NK-92 treated with Interleukin-12 subunit alpha and Interleukin-12 subunit beta, amount 100 ng/mL, for 24 hours (cell line): ENCODE measurements around the gene ADARB2.
"Not testable (repeated sequence)": the region's sequence is repeated elsewhere in the genome, so short reads cannot be mapped to it uniquely, and the experiment has no call there.

ENCODE experiments used
- DNase-seq: peaks from one replicate; lab custom pipeline; 2025; lab: John Stamatoyannopoulos, UW

The ADARB2 gene

GRCh38 chr10:1409392-1409791, 327.9 kb downstream of the ADARB2 start:
- no peak for DNase-seq

GRCh38 chr10:1408651-1409367, 328.5 kb downstream of the ADARB2 start:
- no peak for DNase-seq

DNA sequence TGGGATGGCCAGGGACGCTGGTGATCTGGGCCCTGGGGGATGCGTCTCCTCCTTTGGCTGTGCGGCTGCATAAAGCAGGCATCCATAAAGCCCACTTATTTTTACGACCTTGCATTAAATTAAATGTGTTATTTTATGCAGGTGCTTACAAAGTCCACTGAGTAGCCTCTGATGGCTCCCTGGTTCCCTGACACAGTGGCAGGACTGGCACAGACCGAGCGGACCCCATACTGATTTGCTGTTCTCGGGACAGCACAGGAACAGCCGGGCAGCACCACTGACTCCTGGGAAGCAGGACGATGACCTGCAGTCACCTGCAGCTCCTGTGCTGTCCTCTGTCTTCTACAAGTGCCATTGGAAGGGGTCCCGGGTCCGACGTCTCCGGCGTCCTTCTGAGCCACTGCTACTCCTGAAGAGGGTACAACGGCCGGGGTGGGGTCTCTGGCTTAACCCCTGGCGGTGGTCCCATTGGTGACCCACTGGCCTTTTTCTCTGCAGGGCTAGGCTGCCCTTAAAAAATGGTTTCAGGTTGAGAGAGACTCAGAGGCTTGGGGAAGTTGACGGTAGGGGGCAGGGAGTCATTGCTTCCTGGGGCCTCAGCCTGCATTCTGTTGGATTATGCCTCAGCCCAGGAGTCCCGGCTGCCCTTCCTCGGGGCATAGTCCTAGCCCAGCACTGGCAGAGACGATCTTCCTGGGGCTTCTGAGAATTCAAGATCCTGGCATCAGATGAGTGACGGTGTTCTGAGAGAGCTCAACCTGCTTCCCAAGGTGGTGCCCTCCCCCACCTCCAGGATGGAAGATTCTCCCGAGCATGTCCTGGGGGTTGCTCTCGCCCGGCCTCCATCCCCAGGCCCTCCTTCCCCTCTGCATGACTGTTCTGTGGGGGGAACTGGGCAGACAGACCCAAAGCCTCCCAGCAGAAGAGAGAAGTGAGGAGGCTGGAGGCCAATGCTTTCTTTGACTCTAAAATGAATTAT, 330.1 kb downstream of the ADARB2 start:
- no peak for DNase-seq

DNA sequence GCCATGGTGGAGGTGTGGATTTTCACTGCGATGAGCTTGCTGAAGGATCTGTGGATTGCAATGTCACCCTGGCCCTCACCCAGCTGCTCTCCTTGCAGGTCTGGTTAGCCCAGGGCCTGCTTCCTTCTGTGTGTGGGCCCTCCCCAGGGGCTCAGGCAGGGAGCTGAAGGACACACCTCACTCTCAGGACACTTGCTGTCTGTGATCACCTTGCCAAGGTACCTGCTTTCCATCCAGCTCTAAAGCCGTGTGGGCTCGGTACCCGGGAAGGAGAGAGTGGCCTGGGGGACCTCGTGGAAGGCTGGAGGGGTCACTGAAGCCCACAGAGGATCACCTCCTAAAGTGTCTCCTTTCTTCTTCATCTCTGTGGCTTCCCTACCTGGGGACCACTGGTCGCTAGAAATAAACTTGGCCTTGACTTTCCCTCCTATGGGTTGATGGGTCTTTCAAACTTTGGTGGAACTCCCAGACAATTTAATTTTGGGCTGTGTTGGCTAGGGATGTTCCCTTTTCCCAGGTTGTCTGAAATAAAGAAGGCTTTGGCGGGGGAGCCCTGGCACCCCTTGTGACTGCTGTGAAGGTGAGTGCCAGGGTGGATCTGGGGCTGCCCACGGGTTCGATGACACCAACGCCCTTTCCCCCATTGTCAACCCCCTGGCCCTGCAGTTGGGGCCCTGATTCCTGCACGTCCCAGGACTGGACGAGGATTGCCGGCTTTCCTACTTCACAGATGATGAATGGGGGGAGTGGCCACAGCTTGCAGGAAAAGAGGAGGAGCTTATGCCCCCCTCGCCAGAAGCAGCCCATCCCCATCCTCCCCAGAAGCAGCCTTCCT, 331.0 kb downstream of the ADARB2 start:
- DNase-seq = no peak

- no peak for DNase-seq
Measured at GRCh38 chr10:1404323-1405260, 332.7 kb downstream of the ADARB2 start.

GRCh38 chr10:1403508-1404322, 333.6 kb downstream of the ADARB2 start:
- DNase-seq = no peak

DNA sequence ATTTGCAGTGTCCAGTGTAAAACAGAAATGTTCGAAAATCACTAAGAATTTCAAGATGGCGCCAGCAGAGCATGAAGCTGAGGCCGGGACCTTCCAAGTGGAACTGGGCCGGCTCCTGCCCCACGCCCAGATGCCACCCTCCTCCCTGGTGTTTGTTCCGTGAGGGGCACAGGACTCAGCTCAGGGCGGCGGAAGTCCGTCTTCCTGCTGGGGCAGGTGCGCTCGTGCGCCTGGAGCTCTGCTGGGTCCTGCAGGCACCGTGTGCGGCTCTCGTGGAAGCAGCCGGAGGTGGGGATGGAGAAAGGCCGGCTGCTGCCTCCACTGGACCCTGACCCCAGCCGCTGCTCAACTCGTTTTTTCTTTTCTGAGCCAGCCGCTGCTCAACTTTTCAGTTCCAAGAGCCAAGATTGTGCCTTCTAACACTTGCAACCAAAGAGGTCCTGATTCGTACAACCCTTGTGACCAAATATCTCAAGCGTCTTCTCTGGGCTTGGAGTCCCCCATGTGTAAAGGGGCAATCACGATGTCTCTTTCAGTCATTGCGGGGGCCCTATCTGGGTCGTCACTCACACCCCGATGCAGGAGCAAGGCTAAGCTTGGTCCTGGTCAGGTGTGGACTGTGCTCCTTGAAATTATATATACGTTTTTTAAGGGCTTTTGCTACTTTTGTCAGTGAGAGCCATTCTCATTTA, 334.4 kb downstream of the ADARB2 start:
- no peak for DNase-seq

- DNase-seq = no peak
Measured at GRCh38 chr10:1402016-1402770, 335.1 kb downstream of the ADARB2 start.

- DNase-seq = no peak
Measured at GRCh38 chr10:1401071-1401965, 336.0 kb downstream of the ADARB2 start.

DNA sequence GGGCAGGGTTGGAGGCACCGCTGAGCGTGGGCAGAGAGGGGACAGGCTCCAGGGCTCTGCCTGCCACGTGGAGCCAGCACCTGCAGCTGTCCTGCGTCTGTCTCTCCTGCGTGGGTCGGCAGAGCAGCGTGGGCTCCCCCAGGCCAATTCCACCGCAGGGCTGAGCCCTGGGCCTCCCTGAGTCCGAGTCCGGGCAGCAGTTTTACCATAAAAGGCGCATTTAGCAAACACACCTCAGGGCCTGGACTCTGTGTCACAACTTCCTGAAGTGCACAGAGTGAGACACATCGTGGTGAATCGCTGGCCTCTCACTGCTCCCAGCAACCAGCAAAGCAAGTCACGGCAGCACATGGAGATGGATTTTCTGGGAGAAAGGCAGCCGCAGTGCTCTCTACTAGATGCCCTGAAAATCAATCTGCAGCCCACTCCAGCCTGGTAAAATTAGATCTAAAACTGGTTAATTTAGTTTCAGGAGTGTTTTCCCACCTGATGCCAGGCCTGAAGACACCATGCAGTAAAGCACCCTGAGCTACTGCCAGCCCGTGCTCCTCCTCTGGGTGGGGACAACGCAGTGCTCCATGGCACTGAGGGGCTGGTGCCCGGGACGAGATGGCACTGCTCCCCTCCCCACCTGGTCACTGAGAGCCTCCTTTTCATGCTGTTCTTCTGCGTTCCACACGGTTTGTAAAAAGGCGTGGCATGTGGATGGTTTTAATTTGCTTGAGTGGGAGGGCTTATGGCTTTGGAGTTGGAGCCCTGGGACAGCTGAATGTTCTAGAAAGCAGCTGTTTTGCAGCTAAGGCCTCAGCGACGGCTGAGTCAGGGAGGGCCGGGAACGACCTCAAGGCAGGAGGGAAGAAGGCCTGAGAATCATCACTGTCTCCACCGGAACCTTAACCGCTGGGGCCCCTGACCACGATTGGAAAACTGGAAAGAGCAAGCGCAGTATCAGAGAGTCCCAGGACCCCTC, 336.9 kb downstream of the ADARB2 start:
- no peak for DNase-seq

DNA sequence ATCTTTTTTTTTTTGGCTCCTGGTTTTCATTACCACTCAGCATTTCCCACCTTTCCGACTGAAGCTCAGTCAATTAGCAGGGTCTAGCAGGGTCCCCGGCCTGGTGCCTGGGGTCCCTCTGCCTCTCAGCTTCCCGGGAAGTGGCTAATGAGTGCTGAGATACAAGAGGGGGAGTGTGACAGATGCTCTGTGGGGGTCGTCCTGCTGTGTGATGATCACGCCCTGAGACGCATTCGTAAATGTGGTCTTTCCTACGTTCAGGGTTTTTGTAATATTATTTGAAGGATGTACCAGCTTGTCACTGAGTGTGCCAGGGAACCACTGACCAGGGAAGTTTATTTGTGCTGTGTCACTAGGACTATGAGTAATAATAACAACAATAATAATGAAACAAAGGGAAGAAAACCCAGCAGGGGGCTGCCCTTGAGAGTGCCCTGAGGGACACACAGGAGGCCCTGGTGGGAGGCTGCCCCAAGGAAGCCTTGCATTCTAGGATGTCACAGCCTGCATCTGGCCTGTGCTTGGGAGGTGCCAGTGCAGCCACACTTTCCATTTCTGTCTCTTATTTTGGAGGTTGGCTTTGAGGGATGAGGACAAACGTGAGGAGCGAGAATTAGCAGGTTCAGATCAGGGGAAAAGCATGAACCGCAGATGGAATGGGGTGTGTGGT, 337.8 kb downstream of the ADARB2 start:
- DNase-seq = no peak

DNA sequence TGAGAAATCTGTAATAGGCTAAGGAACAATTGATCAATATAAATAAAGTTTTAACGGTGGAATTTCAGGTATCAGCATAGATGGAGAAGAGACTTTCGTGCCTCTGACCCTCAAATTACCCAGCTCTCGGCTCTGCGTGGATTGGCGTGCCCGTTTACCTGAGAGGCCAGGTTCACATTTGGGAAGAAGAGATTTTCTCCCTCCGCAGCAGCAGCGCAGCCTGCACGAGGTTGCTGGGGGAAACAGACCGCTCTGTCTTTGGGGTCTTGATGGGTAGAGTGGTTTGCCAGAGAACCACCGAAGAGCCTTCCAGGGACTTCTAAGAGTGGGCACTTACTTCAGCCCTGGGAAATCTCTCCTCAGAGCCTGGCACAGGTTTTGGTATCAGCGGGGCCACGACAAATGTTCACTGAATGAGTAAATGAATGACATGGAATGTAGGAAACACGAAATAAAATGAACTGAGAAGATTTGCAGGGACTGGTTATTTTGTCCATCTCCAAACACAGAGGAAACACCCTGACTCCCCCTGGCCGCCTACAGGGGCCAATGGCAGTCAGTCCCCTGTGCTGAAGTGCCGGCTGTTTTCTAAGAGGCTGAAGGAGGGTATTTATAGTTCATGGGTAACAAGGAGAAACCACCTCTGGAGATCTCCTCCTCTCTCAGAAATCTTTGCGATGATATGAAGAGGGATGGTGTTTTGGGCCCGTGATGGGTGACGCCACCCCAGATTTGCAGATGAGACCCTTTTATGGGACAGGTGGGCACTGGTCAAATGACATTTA, 338.5 kb downstream of the ADARB2 start:
- DNase-seq = no peak

GRCh38 chr10:1398116-1398515, 339.2 kb downstream of the ADARB2 start:
- not testable (repeated sequence) for DNase-seq

GRCh38 chr10:1396297-1396635, 341.1 kb downstream of the ADARB2 start:
- DNase-seq = no peak
